HepG2 (cell line): ENCODE results near the gene ITM2B. TPM values are rescaled to one million over a fixed set of nuclear protein-coding genes. Genes with fewer than 3 reads are reported as not detected.

Experiments
- CREB1 ChIP-seq, 2 experiments: fragments of 450-650 bp in 1 of 2; IDR thresholded peaks; 2 replicates each; pipeline ENCODE4 v1.6.1; 2016 to 2017; ENCODE audit warnings: control low read depth in 1 of 2, mild to moderate bottlenecking in 1 of 2, missing compliant biosample characterization in 1 of 2, missing genetic modification characterization in 1 of 2
- DPF2 ChIP-seq: sonication (generic); formaldehyde crosslinking; IDR thresholded peaks from 2 replicates; pipeline ENCODE4 v1.4.0; 2020; ENCODE audit warnings: mild to moderate bottlenecking, low read depth, missing genetic modification reagents, borderline replicate concordance
- GMEB1 ChIP-seq: sonication (generic); formaldehyde crosslinking; IDR thresholded peaks from 2 replicates; pipeline ENCODE4 v1.5.1; 2020; ENCODE audit warnings: missing genetic modification reagents, mild to moderate bottlenecking, borderline replicate concordance
- HDAC2 ChIP-seq: sonication (generic); formaldehyde crosslinking; IDR thresholded peaks from 2 replicates; pipeline ENCODE4 v1.4.0; 2020; ENCODE audit warnings: missing genetic modification reagents
- KDM4B ChIP-seq: sonication (generic); formaldehyde crosslinking; IDR thresholded peaks from 2 replicates; pipeline ENCODE4 v1.4.0; 2020; ENCODE audit warnings: missing genetic modification reagents
- KDM6A ChIP-seq: IDR thresholded peaks from 2 replicates; pipeline ENCODE4 v1.6.1; 2016; ENCODE audit warnings: low read depth
- MEIS2 ChIP-seq: sonication (generic); formaldehyde crosslinking; IDR thresholded peaks from 2 replicates; pipeline ENCODE4 v1.9.0; 2021; ENCODE audit warnings: mild to moderate bottlenecking, missing genetic modification reagents
- MXI1 ChIP-seq: IDR thresholded peaks from 3 replicates; pipeline ENCODE4 v1.6.1; 2012; ENCODE audit warnings: low read depth, low read length, inconsistent platforms, borderline replicate concordance
- NCOA2 ChIP-seq: sonication (generic); formaldehyde crosslinking; IDR thresholded peaks from 2 replicates; pipeline ENCODE4 v1.8.0; 2022; ENCODE audit warnings: inconsistent platforms
- NFKB2 ChIP-seq: sonication (generic); formaldehyde crosslinking; IDR thresholded peaks from 2 replicates; pipeline ENCODE4 v1.4.0; 2020; ENCODE audit warnings: missing genetic modification reagents, borderline replicate concordance
- PHF8 ChIP-seq: sonication (generic); formaldehyde crosslinking; IDR thresholded peaks from 2 replicates; pipeline ENCODE4 v1.5.0; 2020; ENCODE audit warnings: missing genetic modification reagents
- POLR2AphosphoS2 ChIP-seq: IDR thresholded peaks from 2 replicates; pipeline ENCODE4 v1.6.1; 2011; ENCODE audit warnings: low read depth, low read length, improper control_type of control experiment
- POLR2G ChIP-seq: fragments of 200-400 bp; formaldehyde crosslinking; IDR thresholded peaks from 2 replicates; pipeline ENCODE4 v1.6.1; 2018; ENCODE audit warnings: mild to moderate bottlenecking, low read depth, low read length, moderate library complexity
- SIN3B ChIP-seq: fragments of 150-350 bp; IDR thresholded peaks from 2 replicates; pipeline ENCODE4 v1.6.1; 2014; ENCODE audit warnings: low read length
- SOX5 ChIP-seq: IDR thresholded peaks from 2 replicates; pipeline ENCODE4 v1.6.1; 2016; ENCODE audit warnings: borderline replicate concordance
- USF2 ChIP-seq, 2 experiments: sonication (generic) in 1 of 2; formaldehyde crosslinking in 1 of 2; IDR thresholded peaks; 2 replicates each; pipeline versions ENCODE4 v1.5.1 to v1.6.1; 2011 to 2020; ENCODE audit warnings: borderline replicate concordance in 1 of 2, low read depth in 1 of 2, low read length in 1 of 2, mild to moderate bottlenecking in 1 of 2, missing genetic modification reagents in 1 of 2, moderate library complexity in 1 of 2
- ZBTB7B ChIP-seq: sonication (generic); formaldehyde crosslinking; IDR thresholded peaks from 2 replicates; pipeline ENCODE4 v1.4.0; 2020; ENCODE audit warnings: missing genetic modification reagents
- ZNF331 ChIP-seq: sonication (generic); formaldehyde crosslinking; IDR thresholded peaks from 2 replicates; pipeline ENCODE4 v1.4.0; 2020; ENCODE audit warnings: missing genetic modification reagents
- ZNF891 ChIP-seq: sonication (generic); formaldehyde crosslinking; IDR thresholded peaks from 2 replicates; pipeline ENCODE4 v1.5.0; 2020; ENCODE audit warnings: mild to moderate bottlenecking, missing genetic modification reagents
- polyA plus RNA-seq, 8 experiments: library from polyadenylated mRNA; depleted of rRNA in 3 of 8; stranded (reverse) in 7 of 8; unstranded in 1 of 8; fragments of >200 nt; fragmentation: Illumina TruSeq in 4 of 8; extraction: Trizol in 4 of 8; gene quantifications; 2 replicates each; pipeline versions ENCODE4 v1.2.1 to v1.2.3, GENCODE V29; 2011 to 2016; ENCODE audit warnings: low read depth in 4 of 8, missing spikeins in 1 of 8, mixed read lengths in 1 of 8; ENCODE audit not compliant: insufficient read depth in 1 of 8
- total RNA-seq, 5 experiments: library from RNA; depleted of rRNA; stranded (reverse); fragments of >200 nt; fragmentation: Illumina TruSeq; extraction: Trizol; gene quantifications; 2 replicates each; pipeline ENCODE4 v1.2.3, GENCODE V29; 2016; ENCODE audit warnings: low read depth in 1 of 5
- TF ChIP-seq, protein P1 (sequence below): sonication (generic); formaldehyde crosslinking; IDR thresholded peaks from 2 replicates; pipeline ENCODE4 v1.4.0; 2020; ENCODE audit warnings: missing genetic modification reagents, borderline replicate concordance
- TF ChIP-seq, protein P2 (sequence below): fragments of 450-650 bp; IDR thresholded peaks from 2 replicates; pipeline ENCODE4 v1.6.1; 2017

The ITM2B gene
- total and polyA plus RNA-seq, 2 of the 13 experiments (the other 11 are each of a cell fraction or from before 2014, with no cell fraction given), result 158 to 373 TPM

DNA sequence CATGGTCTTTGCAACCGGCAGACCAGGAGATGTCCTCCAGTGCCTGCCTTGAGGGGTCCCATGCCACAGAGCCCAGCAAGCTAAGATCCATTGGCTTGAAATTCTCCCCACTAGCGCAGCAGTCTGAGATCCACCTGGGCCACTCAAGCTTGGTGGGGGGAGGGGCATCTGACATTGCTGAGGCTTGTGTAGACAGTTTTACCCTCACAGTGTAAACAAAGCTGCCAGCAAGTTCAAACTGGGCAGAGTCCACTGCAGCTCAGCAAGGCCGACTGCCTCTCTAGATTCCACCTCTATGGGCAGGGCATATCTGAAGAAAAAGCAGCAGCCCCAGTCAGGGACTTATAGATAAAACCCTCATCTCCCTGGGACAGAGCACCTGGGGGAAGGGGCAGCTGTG, 32.0 kb upstream of the ITM2B start (continued):
- TF ChIP-seq POLR2G (no peak), ZNF331 (CRISPR knock-in tag) (peak; percentile 62), PHF8 (CRISPR knock-in tag) (peak; percentile 18; the same call in 1 of the 2 replicates), ZBTB7B (CRISPR knock-in tag) (0 out of 2 replicates have a peak, but pooled peaks have one; percentile 45), KDM4B (CRISPR knock-in tag) (no peak), HDAC2 (CRISPR knock-in tag) (peak; percentile 75; the same call in 1 of the 2 replicates), DPF2 (CRISPR knock-in tag) (peak; percentile 73), NFKB2 (CRISPR knock-in tag) (no peak), POLR2AphosphoS2 (no peak), MXI1 (0 out of 3 replicates have a peak, but pooled peaks have one; percentile 14), CREB1 (IDR thresholded peaks at IDR 0.05) (no peak), CREB1 (CRISPR knock-in tag; IDR thresholded peaks at IDR 0.05) (peak; percentile 22; the same call in 1 of the 2 replicates), NCOA2 (peak; percentile 67; the same call in 1 of the 2 replicates), MEIS2 (CRISPR knock-in tag) (0 out of 2 replicates have a peak, but pooled peaks have one; percentile 45), GMEB1 (CRISPR knock-in tag) (no peak), USF2 (IDR thresholded peaks at IDR 0.05; ENCODE audit: low read depth, low read length) (no peak), USF2 (CRISPR knock-in tag; IDR thresholded peaks at IDR 0.05; ENCODE audit: borderline replicate concordance) (peak; percentile 34; the same call in 1 of the 2 replicates), SIN3B (no peak), SOX5 (CRISPR knock-in tag) (peak; percentile 74; the same call in 1 of the 2 replicates), KDM6A (CRISPR knock-in tag) (peak; percentile 93), ZNF891 (peak; percentile 40; the same call in 1 of the 2 replicates)
- TF ChIP-seq, protein P1, sequence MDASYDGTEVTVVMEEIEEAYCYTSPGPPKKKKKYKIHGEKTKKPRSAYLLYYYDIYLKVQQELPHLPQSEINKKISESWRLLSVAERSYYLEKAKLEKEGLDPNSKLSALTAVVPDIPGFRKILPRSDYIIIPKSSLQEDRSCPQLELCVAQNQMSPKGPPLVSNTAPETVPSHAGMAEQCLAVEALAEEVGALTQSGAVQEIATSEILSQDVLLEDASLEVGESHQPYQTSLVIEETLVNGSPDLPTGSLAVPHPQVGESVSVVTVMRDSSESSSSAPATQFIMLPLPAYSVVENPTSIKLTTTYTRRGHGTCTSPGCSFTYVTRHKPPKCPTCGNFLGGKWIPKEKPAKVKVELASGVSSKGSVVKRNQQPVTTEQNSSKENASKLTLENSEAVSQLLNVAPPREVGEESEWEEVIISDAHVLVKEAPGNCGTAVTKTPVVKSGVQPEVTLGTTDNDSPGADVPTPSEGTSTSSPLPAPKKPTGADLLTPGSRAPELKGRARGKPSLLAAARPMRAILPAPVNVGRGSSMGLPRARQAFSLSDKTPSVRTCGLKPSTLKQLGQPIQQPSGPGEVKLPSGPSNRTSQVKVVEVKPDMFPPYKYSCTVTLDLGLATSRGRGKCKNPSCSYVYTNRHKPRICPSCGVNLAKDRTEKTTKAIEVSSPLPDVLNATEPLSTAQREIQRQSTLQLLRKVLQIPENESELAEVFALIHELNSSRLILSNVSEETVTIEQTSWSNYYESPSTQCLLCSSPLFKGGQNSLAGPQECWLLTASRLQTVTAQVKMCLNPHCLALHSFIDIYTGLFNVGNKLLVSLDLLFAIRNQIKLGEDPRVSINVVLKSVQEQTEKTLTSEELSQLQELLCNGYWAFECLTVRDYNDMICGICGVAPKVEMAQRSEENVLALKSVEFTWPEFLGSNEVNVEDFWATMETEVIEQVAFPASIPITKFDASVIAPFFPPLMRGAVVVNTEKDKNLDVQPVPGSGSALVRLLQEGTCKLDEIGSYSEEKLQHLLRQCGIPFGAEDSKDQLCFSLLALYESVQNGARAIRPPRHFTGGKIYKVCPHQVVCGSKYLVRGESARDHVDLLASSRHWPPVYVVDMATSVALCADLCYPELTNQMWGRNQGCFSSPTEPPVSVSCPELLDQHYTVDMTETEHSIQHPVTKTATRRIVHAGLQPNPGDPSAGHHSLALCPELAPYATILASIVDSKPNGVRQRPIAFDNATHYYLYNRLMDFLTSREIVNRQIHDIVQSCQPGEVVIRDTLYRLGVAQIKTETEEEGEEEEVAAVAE, result 0 out of 2 replicates have a peak, but pooled peaks have one; percentile 38
- TF ChIP-seq, protein P2, sequence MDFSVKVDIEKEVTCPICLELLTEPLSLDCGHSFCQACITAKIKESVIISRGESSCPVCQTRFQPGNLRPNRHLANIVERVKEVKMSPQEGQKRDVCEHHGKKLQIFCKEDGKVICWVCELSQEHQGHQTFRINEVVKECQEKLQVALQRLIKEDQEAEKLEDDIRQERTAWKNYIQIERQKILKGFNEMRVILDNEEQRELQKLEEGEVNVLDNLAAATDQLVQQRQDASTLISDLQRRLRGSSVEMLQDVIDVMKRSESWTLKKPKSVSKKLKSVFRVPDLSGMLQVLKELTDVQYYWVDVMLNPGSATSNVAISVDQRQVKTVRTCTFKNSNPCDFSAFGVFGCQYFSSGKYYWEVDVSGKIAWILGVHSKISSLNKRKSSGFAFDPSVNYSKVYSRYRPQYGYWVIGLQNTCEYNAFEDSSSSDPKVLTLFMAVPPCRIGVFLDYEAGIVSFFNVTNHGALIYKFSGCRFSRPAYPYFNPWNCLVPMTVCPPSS, result no peak
